Adrenal gland (tissue), 12 donors: Measurements from ENCODE around the gene OSBPL10. TPM values are rescaled to one million over a fixed set of nuclear protein-coding genes. Genes with fewer than 3 reads are reported as not detected.

Experiments used
- DNase-seq, 7 donors: peaks; one replicate each; pipeline ENCODE4 v3.0.0-alpha.2; 2019 to 2020
- H3K27ac ChIP-seq, 5 donors: fragments of 200-600 bp; sonication (generic) in 4 of 5; 1 replicate in 3 of 5; 2 replicates in 2 of 5; pipeline versions ENCODE4 v1.5.1 to v1.8.0; 2016 to 2020; ENCODE audit warnings: mild to moderate bottlenecking in 1 of 5
- H3K27me3 ChIP-seq: fragments of 200-600 bp; 2 replicates; pipeline ENCODE4 v1.8.0; 2021
- H3K36me3 ChIP-seq, 2 donors: fragments of 200-600 bp; replicated peaks in 1 of 2; 1 replicate in 1 of 2; 2 replicates in 1 of 2; pipeline versions ENCODE4 v1.5.1 to v1.8.0; 2018 to 2022
- H3K4me1 ChIP-seq, 2 donors: fragments of 200-600 bp; replicated peaks in 1 of 2; 1 replicate in 1 of 2; 2 replicates in 1 of 2; pipeline versions ENCODE4 v1.5.1 to v1.8.0; 2018 to 2021
- H3K4me3 ChIP-seq, 4 donors: fragments of 200-600 bp; sonication (generic) in 3 of 4; one replicate each; pipeline ENCODE4 v1.5.1; 2016 to 2018
- H3K9me3 ChIP-seq, 3 donors: fragments of 200-600 bp; sonication (generic) in 1 of 3; replicated peaks in 1 of 3; 1 replicate in 2 of 3; 2 replicates in 1 of 3; pipeline versions ENCODE4 v1.5.1 to v1.8.0; 2016 to 2021
- CTCF ChIP-seq, 6 experiments: fragments of 450-650 bp in 4 of 6; fragments of 200-600 bp in 2 of 6; sonication (generic) in 1 of 6; IDR thresholded peaks; 1 replicate in 5 of 6; 2 replicates in 1 of 6; pipeline versions ENCODE4 v1.5.1 to v1.8.0; 2016 to 2021; ENCODE audit warnings: antibody characterized with exemption in 6 of 6, mild to moderate bottlenecking in 2 of 6, moderate library complexity in 1 of 6
- POLR2A ChIP-seq, 2 donors: fragments of 450-650 bp; IDR thresholded peaks; one replicate each; pipeline ENCODE4 v1.6.1; 2017; ENCODE audit warnings: antibody characterized with exemption in 2 of 2, mild to moderate bottlenecking in 2 of 2, moderate library complexity in 1 of 2
- WGBS, 4 donors: extraction: QIAGEN DNeasy Blood & Tissue Kit in 2 of 4; methylation state at CpG; one replicate each; pipeline versions ENCODE4 v1.1.5 to v1.1.7; 2013 to 2017; 5-methylcytosine and 5-hydroxymethylcytosine counted together
- intact Hi-C, 2 donors: fragments of 100-400 bp; cut with DNase I; formaldehyde crosslinking; loops; one replicate each; pipeline versions ENCODE4 v1.14.1 to v1.15.0; 2022 to 2023
- polyA plus RNA-seq, 3 donors: library from polyadenylated mRNA; stranded (reverse); fragments of 200-250 nt in 2 of 3; fragments of 350-450 nt in 1 of 3; fragmentation: Illumina TruSeq in 1 of 3; extraction: RNeasy Lipid Tissue Mini Kit (QIAGEN cat#74804) in 1 of 3; gene quantifications; one replicate each; pipeline ENCODE4 v1.2.3, GENCODE V29; 2013 to 2014
- total RNA-seq, 9 donors: library from RNA; depleted of rRNA in 4 of 9; stranded (reverse); fragments of >200 nt in 4 of 9; fragments of 120-200 nt in 1 of 9; fragmentation: NEBNext Ultra II Directional in 1 of 9; extraction: Animal tissue kit (Norgen Biotek cat#: 25700) in 1 of 9; gene quantifications; one replicate each; pipeline versions ENCODE4 v1.1.0 to v1.2.4, GENCODE V29; 2013 to 2023
- donor health status: healthy with polysubstance abuse.
- donor health status: Bipolar disorder and iron deficiency.
- donor health status: DM: yes; HTN: yes; CAD: no.
- donor health status: DM: no; HTN: no; CAD: no.
- donor health status: DM: no; HTN: no; CAD: no.
- donor health status: DM: yes; HTN: yes; CAD: no.

Gene OSBPL10
- total and polyA plus RNA-seq, 12 donors = 2.0 to 55.6 (median 9.4) TPM

GRCh38 chr3:31743331-31744089 lies 237.6 kb downstream of the OSBPL10 start:
- DNase-seq = no peak
- no peak for TF ChIP-seq CTCF (IDR thresholded peaks at IDR 0.05)
- TF ChIP-seq POLR2A (IDR thresholded peaks at IDR 0.05) = no peak
- Histone ChIP-seq H3K27ac (no peak overlapping the region), H3K9me3 (no peaks in the 10 kb centered on the region), H3K27me3 (no peaks in the 10 kb centered on the region), H3K4me3 (no peak overlapping the region), H3K4me1 (no peaks in the 10 kb centered on the region), H3K36me3 (no peaks in the 10 kb centered on the region)
- WGBS, 4 donors = 81 to 89% (median 86%) methylated on average over 5 of the region's 5 CpGs
- intact Hi-C loops = no loop called here

- no peaks in the 10 kb centered on the region for H3K4me1 ChIP-seq
- no peaks in the 10 kb centered on the region for H3K36me3 ChIP-seq
- H3K9me3 ChIP-seq = no peaks in the 10 kb centered on the region
- no peaks in the 10 kb centered on the region for H3K27me3 ChIP-seq
- intact Hi-C loops = no loop called here
- H3K4me3 ChIP-seq = no peak overlapping the region
- no peak overlapping the region for H3K27ac ChIP-seq
- WGBS, 4 donors = 92 to 97% (median 94%) methylated on average over 1 of the region's 1 CpG
- TF ChIP-seq CTCF (IDR thresholded peaks at IDR 0.05) (no peak), POLR2A (IDR thresholded peaks at IDR 0.05) (no peak)
- no peak for DNase-seq
Measured at GRCh38 chr3:31740397-31740796, 240.7 kb downstream of the OSBPL10 start.

GRCh38 chr3:31738412-31738811 lies 242.7 kb downstream of the OSBPL10 start:
- no peak for DNase-seq
- TF ChIP-seq CTCF (IDR thresholded peaks at IDR 0.05) = no peak
- no peak for TF ChIP-seq POLR2A (IDR thresholded peaks at IDR 0.05)
- H3K9me3 ChIP-seq = no peaks in the 10 kb centered on the region
- H3K36me3 ChIP-seq = no peaks in the 10 kb centered on the region
- H3K4me1 ChIP-seq = no peaks in the 10 kb centered on the region
- no peak overlapping the region for H3K4me3 ChIP-seq
- WGBS, 4 donors = 73 to 92% (median 80%) methylated on average over 7 of the region's 7 CpGs
- intact Hi-C loops = no loop called here
- no peak overlapping the region for H3K27ac ChIP-seq
- H3K27me3 ChIP-seq = no peaks in the 10 kb centered on the region

- no peaks in the 10 kb centered on the region for H3K4me1 ChIP-seq
- H3K27ac ChIP-seq = no peak overlapping the region
- 90 to 93% (median 93%) methylated on average over 5 of the region's 5 CpGs for WGBS, 4 donors
- H3K27me3 ChIP-seq = no peaks in the 10 kb centered on the region
- no peak overlapping the region for H3K4me3 ChIP-seq
- TF ChIP-seq CTCF (IDR thresholded peaks at IDR 0.05) = no peak
- TF ChIP-seq POLR2A (IDR thresholded peaks at IDR 0.05) = no peak
- intact Hi-C loops = no loop called here
- DNase-seq = no peak
- H3K36me3 ChIP-seq = no peaks in the 10 kb centered on the region
- H3K9me3 ChIP-seq = no peaks in the 10 kb centered on the region
Measured at GRCh38 chr3:31735667-31736066, 245.4 kb downstream of the OSBPL10 start.
